HG03066 (cell line): ENCODE data around the gene FHOD1.

Experiments
- ATAC-seq: cut with Tn5 transposase; IDR thresholded peaks from one replicate; pipeline ENCODE4 v1.9.1; 2021; ENCODE audit warnings: low read depth; ENCODE audit not compliant: unreplicated experiment

FHOD1 gene

GRCh38 chr16:67211674-67212073 is 35.6 kb downstream of the FHOD1 start:
- no peak for ATAC-seq

- no peak for ATAC-seq
These were observed 37.0 kb downstream of the FHOD1 start for GRCh38 chr16:67210069-67210937.

- no peak for ATAC-seq
These were observed 37.7 kb downstream of the FHOD1 start for GRCh38 chr16:67209565-67209964.

- ATAC-seq, result no peak
These were observed 39.0 kb downstream of the FHOD1 start for GRCh38 chr16:67208154-67208896.

GRCh38 chr16:67207249-67208091 is 39.8 kb downstream of the FHOD1 start:
- ATAC-seq, result no peak

- no peak for ATAC-seq
These were observed 40.4 kb downstream of the FHOD1 start for GRCh38 chr16:67206838-67207248.

- no peak for ATAC-seq
These were observed 41.0 kb downstream of the FHOD1 start for GRCh38 chr16:67206129-67206837.

GRCh38 chr16:67204076-67204475 is 43.2 kb downstream of the FHOD1 start:
- no peak for ATAC-seq

- ATAC-seq, result no peak
These were observed 44.3 kb downstream of the FHOD1 start for GRCh38 chr16:67202956-67203493.

GRCh38 chr16:67202426-67202825 is 44.9 kb downstream of the FHOD1 start:
- ATAC-seq, result no peak

GRCh38 chr16:67201411-67202345 is 45.6 kb downstream of the FHOD1 start:
- ATAC-seq, result no peak

- no peak for ATAC-seq
These were observed 46.8 kb downstream of the FHOD1 start for GRCh38 chr16:67200491-67200890.

GRCh38 chr16:67199808-67200198 is 47.5 kb downstream of the FHOD1 start:
- no peak for ATAC-seq

GRCh38 chr16:67199011-67199807 is 48.1 kb downstream of the FHOD1 start, which contains the start of gene ELMO3:
Gene ELMO3, plus strand, starts transcription at chr16:67199131. Its CDS starts 196 bp downstream, at chr16:67199327.
- no peak for ATAC-seq

GRCh38 chr16:67198238-67198734 is 49.0 kb downstream of the FHOD1 start:
- no peak for ATAC-seq

- ATAC-seq, result no peak
These were observed 49.6 kb downstream of the FHOD1 start for GRCh38 chr16:67197704-67198103.

GRCh38 chr16:67196881-67197280 is 50.4 kb downstream of the FHOD1 start:
- ATAC-seq, result no peak

- no peak for ATAC-seq
These were observed 51.6 kb downstream of the FHOD1 start for GRCh38 chr16:67195676-67196075.
